ENCODE results near the gene TIMP3.

DNA sequence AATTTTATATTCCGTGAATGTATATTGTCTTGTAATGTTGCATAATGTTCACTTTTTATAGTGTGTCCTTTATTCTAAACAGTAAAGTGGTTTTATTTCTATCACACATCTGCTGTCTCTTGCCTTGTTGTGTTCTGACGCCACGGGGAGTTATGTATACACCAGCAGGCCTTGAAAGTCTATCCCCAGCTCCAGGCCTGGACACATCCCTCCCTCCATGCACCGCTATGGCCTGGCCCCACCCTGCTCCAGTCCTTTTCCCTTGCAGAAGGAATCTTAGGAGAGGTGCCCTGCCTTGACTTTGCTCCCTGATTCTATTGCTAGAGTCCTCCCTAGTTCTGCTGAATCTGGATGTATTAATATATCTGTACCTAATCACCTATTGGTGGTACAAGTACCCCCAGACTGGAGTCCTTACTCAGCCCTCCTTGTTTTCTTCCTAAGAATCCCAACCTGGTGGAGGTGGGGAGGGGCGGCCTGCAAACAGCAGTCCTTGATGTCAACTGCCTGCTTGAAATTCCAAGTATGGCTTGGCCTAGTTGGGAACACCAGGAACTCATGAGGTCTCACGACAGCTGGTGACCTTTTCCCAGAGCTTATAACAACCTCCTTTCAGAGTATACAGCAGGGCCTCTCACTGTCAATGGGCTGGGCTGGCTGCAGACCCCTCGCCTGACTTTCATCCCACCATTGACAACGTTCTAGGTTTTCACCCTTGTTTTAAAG lies 61.6 kb downstream of the TIMP3 start:
- TF ChIP-seq, protein P1, sequence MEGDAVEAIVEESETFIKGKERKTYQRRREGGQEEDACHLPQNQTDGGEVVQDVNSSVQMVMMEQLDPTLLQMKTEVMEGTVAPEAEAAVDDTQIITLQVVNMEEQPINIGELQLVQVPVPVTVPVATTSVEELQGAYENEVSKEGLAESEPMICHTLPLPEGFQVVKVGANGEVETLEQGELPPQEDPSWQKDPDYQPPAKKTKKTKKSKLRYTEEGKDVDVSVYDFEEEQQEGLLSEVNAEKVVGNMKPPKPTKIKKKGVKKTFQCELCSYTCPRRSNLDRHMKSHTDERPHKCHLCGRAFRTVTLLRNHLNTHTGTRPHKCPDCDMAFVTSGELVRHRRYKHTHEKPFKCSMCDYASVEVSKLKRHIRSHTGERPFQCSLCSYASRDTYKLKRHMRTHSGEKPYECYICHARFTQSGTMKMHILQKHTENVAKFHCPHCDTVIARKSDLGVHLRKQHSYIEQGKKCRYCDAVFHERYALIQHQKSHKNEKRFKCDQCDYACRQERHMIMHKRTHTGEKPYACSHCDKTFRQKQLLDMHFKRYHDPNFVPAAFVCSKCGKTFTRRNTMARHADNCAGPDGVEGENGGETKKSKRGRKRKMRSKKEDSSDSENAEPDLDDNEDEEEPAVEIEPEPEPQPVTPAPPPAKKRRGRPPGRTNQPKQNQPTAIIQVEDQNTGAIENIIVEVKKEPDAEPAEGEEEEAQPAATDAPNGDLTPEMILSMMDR (conservative IDR thresholded peaks at IDR 0.05 in 1 of 2, IDR thresholded peaks at IDR 0.05 in 1 of 2; ENCODE audit: low read depth in 1 of 2, low read length in 2 of 2): no peak
- TF ChIP-seq EZH2 (IDR thresholded peaks at IDR 0.05; ENCODE audit: low read length, missing control alignments): no peak
